Type B pancreatic cell (in vitro differentiated cells): ENCODE results near the gene UBR1. TPM values are rescaled to one million over a fixed set of nuclear protein-coding genes. Genes with fewer than 3 reads are reported as not detected.

Experiments used
- DNase-seq: peaks from one replicate; pipeline ENCODE4 v3.0.0; 2021; ENCODE audit warnings: mixed read lengths; ENCODE audit not compliant: unreplicated experiment; ENCODE audit errors: extremely low spot score
- H3K27ac Mint-ChIP-seq: 2 replicates; pipeline ENCODE4 v1.8.0; 2021; ENCODE audit warnings: mild to moderate bottlenecking, mixed read lengths
- H3K27me3 Mint-ChIP-seq: 2 replicates; pipeline ENCODE4 v1.8.0; 2021; ENCODE audit warnings: mixed read lengths
- H3K36me3 Mint-ChIP-seq: 2 replicates; pipeline ENCODE4 v1.8.0; 2021; ENCODE audit warnings: mixed read lengths
- H3K4me1 Mint-ChIP-seq: one replicate; pipeline ENCODE4 v1.8.0; 2021; ENCODE audit warnings: mixed read lengths; ENCODE audit not compliant: unreplicated experiment
- H3K4me3 Mint-ChIP-seq: 2 replicates; pipeline ENCODE4 v1.8.0; 2021; ENCODE audit warnings: mild to moderate bottlenecking, mixed read lengths
- H3K9me3 Mint-ChIP-seq: 2 replicates; pipeline ENCODE4 v1.8.0; 2021; ENCODE audit warnings: mixed read lengths
- total RNA-seq: library from RNA; stranded (reverse); gene quantifications from 2 replicates; pipeline ENCODE4 v1.2.1, GENCODE V29; 2021; ENCODE audit warnings: low replicate concordance
- TF ChIP-seq, protein P1 (sequence below): fragments of 200-600 bp; sonication (generic); conservative IDR thresholded peaks from 2 replicates; pipeline ENCODE4 v1.5.0; 2021; ENCODE audit warnings: antibody characterized with exemption, mild to moderate bottlenecking

The UBR1 gene
- total RNA-seq, 1 donor from 2014 or later: 28.3 TPM

- peak; percentile 99 for DNase-seq
- Mint-ChIP-seq H3K4me3 (peak within 1 kb of the TSS; percentile 99), H3K36me3 (no peaks in the 10 kb centered on the region), H3K4me1 (peaks cover 9% of the 10 kb centered on the region), H3K27ac (peak within 1 kb of the TSS; percentile 86), H3K9me3 (no peaks in the 10 kb centered on the region), H3K27me3 (peaks cover 9% of the 10 kb centered on the region)
- TF ChIP-seq, protein P1, sequence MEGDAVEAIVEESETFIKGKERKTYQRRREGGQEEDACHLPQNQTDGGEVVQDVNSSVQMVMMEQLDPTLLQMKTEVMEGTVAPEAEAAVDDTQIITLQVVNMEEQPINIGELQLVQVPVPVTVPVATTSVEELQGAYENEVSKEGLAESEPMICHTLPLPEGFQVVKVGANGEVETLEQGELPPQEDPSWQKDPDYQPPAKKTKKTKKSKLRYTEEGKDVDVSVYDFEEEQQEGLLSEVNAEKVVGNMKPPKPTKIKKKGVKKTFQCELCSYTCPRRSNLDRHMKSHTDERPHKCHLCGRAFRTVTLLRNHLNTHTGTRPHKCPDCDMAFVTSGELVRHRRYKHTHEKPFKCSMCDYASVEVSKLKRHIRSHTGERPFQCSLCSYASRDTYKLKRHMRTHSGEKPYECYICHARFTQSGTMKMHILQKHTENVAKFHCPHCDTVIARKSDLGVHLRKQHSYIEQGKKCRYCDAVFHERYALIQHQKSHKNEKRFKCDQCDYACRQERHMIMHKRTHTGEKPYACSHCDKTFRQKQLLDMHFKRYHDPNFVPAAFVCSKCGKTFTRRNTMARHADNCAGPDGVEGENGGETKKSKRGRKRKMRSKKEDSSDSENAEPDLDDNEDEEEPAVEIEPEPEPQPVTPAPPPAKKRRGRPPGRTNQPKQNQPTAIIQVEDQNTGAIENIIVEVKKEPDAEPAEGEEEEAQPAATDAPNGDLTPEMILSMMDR: peak; percentile 40
Measured at GRCh38 chr15:42920519-42921341, 185.1 kb downstream of the UBR1 start, which contains the start of gene TTBK2. Gene TTBK2 (minus strand): TSS chr15:42920778. CDS start chr15:42878617, 42,161 bp downstream.

DNA sequence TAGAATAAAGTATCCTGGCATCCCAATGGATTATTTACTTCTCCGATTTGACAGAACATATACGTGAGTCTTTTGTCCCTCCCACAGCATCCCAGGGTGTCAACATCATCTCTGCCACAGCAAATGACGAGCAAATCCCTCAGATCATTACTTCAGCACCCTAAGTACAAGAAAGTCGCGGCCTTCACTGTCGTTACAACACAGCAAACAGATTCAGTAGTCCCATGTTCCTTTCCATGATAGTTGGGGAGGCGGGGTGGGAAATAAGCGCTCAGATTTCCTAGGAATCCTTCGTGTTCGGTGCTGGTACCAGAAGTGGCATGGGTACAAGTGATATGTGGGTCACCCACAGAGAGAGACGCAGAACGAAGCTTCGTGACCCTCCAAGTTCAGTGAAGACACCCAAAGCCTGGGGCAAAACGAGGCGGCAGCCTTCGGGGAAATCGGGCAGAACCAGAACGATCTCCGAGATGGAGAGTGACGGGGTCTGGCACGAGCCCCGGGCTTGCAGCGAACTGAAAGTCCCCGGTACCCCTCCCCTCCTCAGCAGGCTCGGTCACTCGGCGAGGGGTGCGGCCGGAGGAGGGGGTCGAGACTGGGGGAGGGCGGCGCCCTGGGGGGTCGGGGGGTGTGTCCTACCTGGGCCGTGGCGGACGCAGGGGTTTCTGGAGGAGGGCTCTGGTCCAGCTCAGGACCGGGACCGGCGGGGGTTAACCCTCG is 185.9 kb downstream of the UBR1 start:
- no peak for DNase-seq
- no peaks in the 10 kb centered on the region for H3K36me3 Mint-ChIP-seq
- TF ChIP-seq, protein P1: no peak
- H3K4me3 Mint-ChIP-seq: peak overlapping the region; percentile 96
- H3K27ac Mint-ChIP-seq: peak overlapping the region; percentile 79
- peaks cover 9% of the 10 kb centered on the region for H3K4me1 Mint-ChIP-seq
- H3K9me3 Mint-ChIP-seq: no peaks in the 10 kb centered on the region
- peaks cover 9% of the 10 kb centered on the region for H3K27me3 Mint-ChIP-seq

DNA sequence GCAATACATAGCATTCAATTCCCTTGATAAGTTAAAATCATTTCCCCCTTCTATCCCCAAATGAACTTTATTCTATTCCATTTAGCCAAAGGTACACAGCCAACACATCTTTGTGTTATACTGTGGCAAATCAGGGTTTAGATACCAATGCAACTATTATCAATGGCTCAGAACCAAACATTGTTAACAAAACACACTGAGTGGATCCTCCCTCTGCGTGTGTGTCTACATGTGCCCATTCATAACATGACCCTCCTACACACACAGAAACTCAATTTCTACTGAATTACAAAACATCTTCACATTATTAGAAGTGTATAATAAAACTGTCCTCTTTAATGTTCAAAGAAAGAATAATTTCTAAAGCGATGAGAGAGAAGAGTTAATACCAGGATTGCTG is 186.5 kb downstream of the UBR1 start:
- H3K4me3 Mint-ChIP-seq: peak overlapping the region; percentile 96
- H3K27me3 Mint-ChIP-seq: peaks cover 9% of the 10 kb centered on the region
- no peaks in the 10 kb centered on the region for H3K36me3 Mint-ChIP-seq
- TF ChIP-seq, protein P1: no peak
- no peak for DNase-seq
- peaks cover 9% of the 10 kb centered on the region for H3K4me1 Mint-ChIP-seq
- peak overlapping the region; percentile 79 for H3K27ac Mint-ChIP-seq
- H3K9me3 Mint-ChIP-seq: no peaks in the 10 kb centered on the region

DNA sequence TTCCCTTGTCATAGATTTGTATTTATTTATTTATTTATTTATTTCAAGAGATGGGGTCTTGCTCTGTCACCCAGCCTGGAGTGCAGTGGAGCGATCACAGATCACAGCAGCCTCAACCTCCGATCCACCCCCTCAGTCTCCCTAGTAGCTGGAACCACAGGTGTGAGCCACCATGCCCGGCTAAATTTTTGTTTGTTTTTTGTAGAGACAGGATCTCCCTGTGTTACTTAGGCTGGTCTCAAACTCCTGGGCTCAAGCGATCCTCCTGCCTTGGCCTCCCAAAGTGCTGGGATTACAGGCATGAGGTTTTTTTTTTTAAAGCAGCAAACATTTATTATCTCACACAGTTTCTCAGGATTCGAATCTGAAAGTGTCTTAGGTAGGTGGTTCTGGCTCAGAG is 187.8 kb downstream of the UBR1 start:
- no peaks in the 10 kb centered on the region for H3K36me3 Mint-ChIP-seq
- no peak for DNase-seq
- TF ChIP-seq, protein P1: no peak
- no peak overlapping the region for H3K27ac Mint-ChIP-seq
- no peak overlapping the region for H3K4me3 Mint-ChIP-seq
- H3K9me3 Mint-ChIP-seq: no peaks in the 10 kb centered on the region
- peaks cover 9% of the 10 kb centered on the region for H3K4me1 Mint-ChIP-seq
- H3K27me3 Mint-ChIP-seq: peaks cover 4% of the 10 kb centered on the region

GRCh38 chr15:42915654-42916315 is 190.1 kb downstream of the UBR1 start:
- peaks cover 9% of the 10 kb centered on the region for H3K4me1 Mint-ChIP-seq
- H3K27ac Mint-ChIP-seq: no peak overlapping the region
- H3K27me3 Mint-ChIP-seq: peaks cover 2% of the 10 kb centered on the region
- no peak overlapping the region for H3K4me3 Mint-ChIP-seq
- no peaks in the 10 kb centered on the region for H3K9me3 Mint-ChIP-seq
- DNase-seq: no peak
- H3K36me3 Mint-ChIP-seq: no peaks in the 10 kb centered on the region
- TF ChIP-seq, protein P1: no peak
